PC-9 (cell line): ENCODE data around the gene SMIM28. TPM values are rescaled to one million over a fixed set of nuclear protein-coding genes. Genes with fewer than 3 reads are reported as not detected.
A peak's percentile ranks its signal among the peaks of the same experiment; 100 is the strongest.

ENCODE experiments used
- BruUV-seq: library from RNA; stranded (reverse); fragments of 400-500 nt; replicated peaks from 2 replicates; lab custom pipeline; 2021; lab: Mats Ljungman, UMichigan
- CTCF ChIA-PET: fragments of 300-600 bp; sonication (Branson Sonifier 250); formaldehyde crosslinking; loops from one replicate; lab custom pipeline; 2022; ENCODE audit warnings: antibody characterized with exemption; lab: Charles Lee
- POLR2A ChIA-PET: fragments of 300-600 bp; sonication (Branson Sonifier 250); formaldehyde crosslinking; loops from one replicate; lab custom pipeline; 2022; ENCODE audit warnings: antibody characterized with exemption; ENCODE audit not compliant: unreplicated experiment; lab: Charles Lee
- DNase-seq, 2 experiments: peaks; one replicate each; pipeline versions ENCODE4 v3.0.0 to v3.0.0-alpha.2; 2015 to 2022; ENCODE audit warnings: mixed read lengths in 1 of 2
- H2AFZ ChIP-seq: fragments of 200-600 bp; sonication (generic); 2 replicates; pipeline ENCODE4 v1.8.1; 2017; ENCODE audit warnings: antibody characterized with exemption
- H3F3A ChIP-seq: fragments of 200-600 bp; sonication (generic); 2 replicates; pipeline ENCODE4 v1.8.1; 2017; ENCODE audit warnings: antibody characterized with exemption, mild to moderate bottlenecking, low read depth; ENCODE audit not compliant: insufficient read depth
- H3K27ac ChIP-seq: fragments of 200-600 bp; sonication (generic); 2 replicates; pipeline ENCODE4 v1.6.1; 2016; ENCODE audit warnings: mixed run types
- H3K27me3 ChIP-seq: fragments of 200-600 bp; sonication (generic); 2 replicates; pipeline ENCODE4 v1.6.1; 2016; ENCODE audit warnings: low read depth, mixed run types; ENCODE audit not compliant: insufficient read depth
- H3K36me3 ChIP-seq: fragments of 200-600 bp; sonication (generic); 2 replicates; pipeline ENCODE4 v1.6.1; 2016; ENCODE audit warnings: low read depth, mixed run types
- H3K4me1 ChIP-seq: fragments of 200-600 bp; sonication (generic); replicated peaks from 2 replicates; pipeline ENCODE4 v1.6.1; 2016; ENCODE audit warnings: mixed run types; ENCODE audit not compliant: insufficient read depth
- H3K4me2 ChIP-seq: fragments of 200-600 bp; sonication (generic); 2 replicates; pipeline ENCODE4 v1.6.1; 2017; ENCODE audit warnings: mixed run types
- H3K4me3 ChIP-seq: fragments of 200-600 bp; sonication (generic); 2 replicates; pipeline ENCODE4 v1.6.1; 2016; ENCODE audit warnings: mixed run types
- H3K79me2 ChIP-seq: fragments of 200-600 bp; sonication (generic); 2 replicates; pipeline ENCODE4 v1.6.1; 2017; ENCODE audit warnings: low read depth, mixed run types
- H3K9me2 ChIP-seq: fragments of 200-600 bp; sonication (generic); 2 replicates; pipeline ENCODE4 v1.8.1; 2017; ENCODE audit warnings: mild to moderate bottlenecking; ENCODE audit not compliant: insufficient read depth
- H3K9me3 ChIP-seq: fragments of 200-600 bp; sonication (generic); 2 replicates; pipeline ENCODE4 v1.8.1; 2016; ENCODE audit warnings: low read depth; ENCODE audit not compliant: insufficient read depth
- H4K20me1 ChIP-seq: fragments of 200-600 bp; sonication (generic); 2 replicates; pipeline ENCODE4 v1.8.1; 2017; ENCODE audit not compliant: insufficient read depth
- EZH2 ChIP-seq: fragments of 200-600 bp; sonication (generic); IDR thresholded peaks from 2 replicates; pipeline ENCODE4 v1.8.0; 2017; ENCODE audit warnings: antibody characterized with exemption, low read depth
- intact Hi-C: fragments of 100-400 bp; cut with micrococcal nuclease; formaldehyde crosslinking; loops from one replicate; pipeline ENCODE4 v1.10.0; 2022; ENCODE audit not compliant: unreplicated experiment
- total RNA-seq: library from RNA; stranded (reverse); gene quantifications from 2 replicates; pipeline ENCODE4 v1.2.3, GENCODE V29; 2021
- TF ChIP-seq, protein P1 (sequence below): fragments of 200-600 bp; sonication (generic); conservative IDR thresholded peaks from 2 replicates; pipeline ENCODE4 v1.6.1; 2017; ENCODE audit warnings: mixed run types, antibody characterized with exemption, mild to moderate bottlenecking, moderate library complexity

The SMIM28 gene
- total RNA-seq, 1 experiment from 2014 or later, result not detected

DNA sequence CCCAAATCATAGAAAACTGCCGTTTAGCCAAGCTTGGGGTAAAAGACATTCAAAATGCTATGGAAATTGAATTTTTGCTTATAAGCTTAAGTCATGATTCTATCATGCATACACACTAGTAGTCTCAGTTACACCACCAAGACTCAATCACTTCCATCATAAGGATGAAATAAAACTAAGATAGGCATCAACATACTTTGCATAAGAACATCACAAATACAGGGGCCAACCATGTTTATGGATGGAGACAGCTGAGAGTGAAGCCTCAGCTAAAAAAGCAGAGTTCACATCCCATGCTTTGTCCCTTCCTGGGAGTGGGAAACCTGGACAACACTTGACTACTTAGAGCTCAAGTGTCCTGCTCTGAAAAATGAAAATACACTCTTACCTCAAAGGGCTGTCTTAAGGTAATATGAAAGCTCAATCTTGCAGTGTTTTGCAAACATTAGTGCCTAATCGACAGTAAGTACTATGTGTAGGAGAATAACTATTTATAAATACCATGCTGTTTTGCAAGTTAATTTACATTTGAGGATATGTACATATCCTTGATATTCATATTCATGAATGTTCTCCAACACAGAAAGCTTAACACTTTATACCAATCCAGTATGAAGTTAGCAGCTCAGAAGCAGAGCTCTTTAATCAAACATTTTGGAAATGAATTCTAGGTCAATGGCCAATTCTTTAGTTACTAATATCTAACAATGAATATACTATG, 32.0 kb upstream of the SMIM28 start:
- no peaks in the 10 kb centered on the region for H3K27me3 ChIP-seq
- CTCF ChIA-PET, result interaction anchor here (0.6 kb wide), 1 partner anchor 1067 kb away, joined by 6 read pairs; no protein-coding TSS in a partner anchor

DNA sequence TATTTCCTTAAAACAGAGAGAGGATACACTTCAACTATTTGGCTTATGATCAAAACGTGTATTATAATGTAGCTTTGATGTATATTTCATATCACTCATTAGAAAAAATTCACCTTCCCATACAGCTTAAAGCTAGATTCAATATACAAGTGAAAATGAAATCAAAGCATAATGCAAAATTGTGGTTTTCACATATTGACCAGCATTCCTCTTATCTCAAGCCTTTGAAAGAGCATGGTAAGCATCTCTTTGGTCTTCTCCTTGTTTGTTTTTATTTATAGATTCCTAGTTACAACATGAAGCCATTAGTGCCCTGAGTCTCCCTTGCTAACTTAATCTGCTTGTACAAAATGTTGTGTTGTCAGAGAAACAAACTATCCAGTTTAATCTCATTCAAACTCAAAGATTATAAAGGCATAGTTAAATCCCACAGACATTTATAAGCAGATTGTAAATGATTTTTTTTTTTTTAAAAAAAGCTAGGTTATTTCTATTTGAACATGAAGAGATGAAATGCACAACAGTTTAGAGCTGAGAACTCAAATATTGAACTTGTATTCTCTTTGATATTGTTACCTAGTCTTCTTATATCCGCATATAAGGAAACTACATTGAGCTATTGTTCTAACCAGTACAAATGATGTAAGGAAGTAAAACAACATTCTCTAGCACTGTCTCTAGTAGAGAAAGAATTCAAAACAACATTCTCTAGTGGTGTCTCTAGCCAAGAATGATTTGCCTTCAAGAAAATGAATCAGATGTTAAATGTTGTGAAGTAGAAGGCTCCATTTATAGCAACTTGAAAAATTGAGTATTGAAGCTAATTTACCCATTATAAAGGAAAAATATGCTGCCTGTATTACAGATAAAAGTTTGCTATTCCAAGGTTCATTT, 31.2 kb upstream of the SMIM28 start:
- H3K36me3 ChIP-seq, result no peaks in the 10 kb centered on the region
- H3K4me2 ChIP-seq, result no peak overlapping the region
- CTCF ChIA-PET, result no interaction called here
- H3K4me1 ChIP-seq, result no peaks in the 10 kb centered on the region
- H3K9me2 ChIP-seq, result no peaks in the 10 kb centered on the region
- no peaks in the 10 kb centered on the region for H3K9me3 ChIP-seq
- H4K20me1 ChIP-seq, result no peaks in the 10 kb centered on the region
- TF ChIP-seq, protein P1, sequence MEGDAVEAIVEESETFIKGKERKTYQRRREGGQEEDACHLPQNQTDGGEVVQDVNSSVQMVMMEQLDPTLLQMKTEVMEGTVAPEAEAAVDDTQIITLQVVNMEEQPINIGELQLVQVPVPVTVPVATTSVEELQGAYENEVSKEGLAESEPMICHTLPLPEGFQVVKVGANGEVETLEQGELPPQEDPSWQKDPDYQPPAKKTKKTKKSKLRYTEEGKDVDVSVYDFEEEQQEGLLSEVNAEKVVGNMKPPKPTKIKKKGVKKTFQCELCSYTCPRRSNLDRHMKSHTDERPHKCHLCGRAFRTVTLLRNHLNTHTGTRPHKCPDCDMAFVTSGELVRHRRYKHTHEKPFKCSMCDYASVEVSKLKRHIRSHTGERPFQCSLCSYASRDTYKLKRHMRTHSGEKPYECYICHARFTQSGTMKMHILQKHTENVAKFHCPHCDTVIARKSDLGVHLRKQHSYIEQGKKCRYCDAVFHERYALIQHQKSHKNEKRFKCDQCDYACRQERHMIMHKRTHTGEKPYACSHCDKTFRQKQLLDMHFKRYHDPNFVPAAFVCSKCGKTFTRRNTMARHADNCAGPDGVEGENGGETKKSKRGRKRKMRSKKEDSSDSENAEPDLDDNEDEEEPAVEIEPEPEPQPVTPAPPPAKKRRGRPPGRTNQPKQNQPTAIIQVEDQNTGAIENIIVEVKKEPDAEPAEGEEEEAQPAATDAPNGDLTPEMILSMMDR, result no peak
- TF ChIP-seq EZH2, result no peak
- H3K27me3 ChIP-seq, result no peaks in the 10 kb centered on the region
- BruUV-seq, result no TSS peak
- H3K79me2 ChIP-seq, result no peaks in the 10 kb centered on the region
- POLR2A ChIA-PET, result interaction anchor here (0.6 kb wide), 1 partner anchor 64 kb away, joined by 3 read pairs; no protein-coding TSS in a partner anchor
- H3F3A ChIP-seq, result no peaks in the 10 kb centered on the region; the same call in 1 of the 2 replicates
- peak in 1 of 2 experiments; percentile 46 for DNase-seq
- H2AFZ ChIP-seq, result no peak overlapping the region
- H3K4me3 ChIP-seq, result no peak overlapping the region
- intact Hi-C loops, result no loop called here
- no peak overlapping the region for H3K27ac ChIP-seq

More for the DNA sequence above, 32.0 kb upstream of the SMIM28 start:
- Histone ChIP-seq H3F3A (no peaks in the 10 kb centered on the region; the same call in 1 of the 2 replicates), H3K4me1 (no peaks in the 10 kb centered on the region), H3K79me2 (no peaks in the 10 kb centered on the region), H2AFZ (no peak overlapping the region), H3K9me3 (no peaks in the 10 kb centered on the region), H3K4me2 (no peak overlapping the region), H3K36me3 (no peaks in the 10 kb centered on the region), H4K20me1 (no peaks in the 10 kb centered on the region), H3K9me2 (no peaks in the 10 kb centered on the region), H3K4me3 (no peak overlapping the region), H3K27ac (no peak overlapping the region)
- no peak for DNase-seq
- TF ChIP-seq, protein P1, result no peak
- no peak for TF ChIP-seq EZH2
- POLR2A ChIA-PET, result interaction anchor here (0.6 kb wide), 1 partner anchor 65 kb away, joined by 3 read pairs; no protein-coding TSS in a partner anchor
- intact Hi-C loops, result no loop called here
- no TSS peak for BruUV-seq

DNA sequence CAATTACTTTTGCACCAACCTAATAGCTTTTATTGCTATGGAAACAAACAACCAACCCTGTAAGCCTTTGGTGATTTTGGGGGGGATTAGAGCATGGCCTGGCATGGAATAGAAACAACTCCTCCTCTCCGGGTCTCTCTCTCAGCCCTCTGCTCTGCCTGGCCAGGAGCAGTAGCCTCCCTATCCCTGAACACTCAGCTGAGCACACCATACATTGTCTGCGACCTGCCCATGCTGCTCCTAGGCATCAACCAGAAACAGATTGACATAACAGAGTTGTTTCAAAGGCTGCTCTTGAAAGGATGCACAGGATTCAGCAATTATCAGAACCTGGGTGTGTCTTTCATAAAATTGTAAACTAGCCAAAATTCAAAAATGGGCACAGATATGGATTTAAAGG, 29.8 kb upstream of the SMIM28 start:
- Histone ChIP-seq H3K27me3 (no peaks in the 10 kb centered on the region), H3K36me3 (no peaks in the 10 kb centered on the region), H3K27ac (no peak overlapping the region), H3K4me2 (no peak overlapping the region), H2AFZ (no peak overlapping the region), H3K4me3 (no peak overlapping the region), H3F3A (no peaks in the 10 kb centered on the region; the same call in 1 of the 2 replicates), H3K9me2 (no peaks in the 10 kb centered on the region), H3K4me1 (no peaks in the 10 kb centered on the region), H4K20me1 (no peaks in the 10 kb centered on the region), H3K79me2 (no peaks in the 10 kb centered on the region), H3K9me3 (no peaks in the 10 kb centered on the region)
- POLR2A ChIA-PET, result no interaction called here
- DNase-seq, result no peak
- CTCF ChIA-PET, result no interaction called here
- TF ChIP-seq EZH2, result no peak
- TF ChIP-seq, protein P1, result no peak
- intact Hi-C loops, result no loop called here
- no TSS peak for BruUV-seq
